HG03025 (cell line): ENCODE data around the gene ZBED3.
"Not testable (repeated sequence)": the region's sequence is repeated elsewhere in the genome, so short reads cannot be mapped to it uniquely, and the experiment has no call there.

Experiments used
- ATAC-seq: cut with Tn5 transposase; IDR thresholded peaks from one replicate; pipeline ENCODE4 v1.9.1; 2021; ENCODE audit warnings: mild to moderate bottlenecking, moderate library complexity; ENCODE audit not compliant: unreplicated experiment, low FRiP score

The ZBED3 gene, protein sequence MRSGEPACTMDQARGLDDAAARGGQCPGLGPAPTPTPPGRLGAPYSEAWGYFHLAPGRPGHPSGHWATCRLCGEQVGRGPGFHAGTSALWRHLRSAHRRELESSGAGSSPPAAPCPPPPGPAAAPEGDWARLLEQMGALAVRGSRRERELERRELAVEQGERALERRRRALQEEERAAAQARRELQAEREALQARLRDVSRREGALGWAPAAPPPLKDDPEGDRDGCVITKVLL

DNA sequence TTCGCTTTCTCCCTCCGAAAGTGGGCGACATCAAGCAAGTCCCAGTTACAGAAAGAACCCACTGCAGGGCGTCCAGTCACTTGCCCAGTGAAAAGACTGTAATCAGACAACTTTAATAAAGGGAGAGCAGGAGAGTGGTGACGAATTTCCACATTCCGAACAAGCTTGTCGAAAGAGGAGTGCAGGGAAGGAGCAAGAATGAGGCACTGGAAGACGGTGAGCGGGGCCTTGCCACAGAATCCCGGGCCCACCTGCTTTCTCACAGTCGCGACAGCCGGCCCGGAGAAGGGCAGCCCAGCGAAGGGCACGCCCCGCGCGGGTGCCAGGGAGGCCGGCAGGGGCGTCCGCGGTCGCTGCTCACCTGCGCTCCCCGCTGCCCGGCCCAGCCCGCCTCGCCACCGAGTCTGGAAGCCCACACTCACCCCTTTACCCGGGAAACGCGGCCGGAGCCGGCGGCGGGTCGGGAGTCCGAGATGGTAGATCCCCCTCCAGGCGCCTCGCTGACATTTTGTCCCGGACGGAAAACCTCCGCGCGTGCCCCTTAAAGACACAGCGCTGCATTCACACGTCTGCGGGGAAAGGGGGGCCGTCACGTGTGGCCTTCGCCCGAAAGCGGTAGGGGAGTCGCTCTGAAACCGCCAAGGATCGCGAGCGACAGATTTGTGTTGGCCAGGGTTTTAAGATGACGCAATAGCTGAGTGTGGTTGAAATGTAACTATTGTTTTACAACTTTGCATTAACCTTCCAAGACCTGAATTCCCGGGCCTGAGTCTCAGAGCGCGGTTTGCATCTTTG lies at the start of gene ZBED3:
Gene ZBED3 (minus strand): TSS at position 597 of the 795 bp plus-strand sequence. CDS start 9,407 bp downstream, outside the sequence.
- ATAC-seq, result peak; percentile 84

DNA sequence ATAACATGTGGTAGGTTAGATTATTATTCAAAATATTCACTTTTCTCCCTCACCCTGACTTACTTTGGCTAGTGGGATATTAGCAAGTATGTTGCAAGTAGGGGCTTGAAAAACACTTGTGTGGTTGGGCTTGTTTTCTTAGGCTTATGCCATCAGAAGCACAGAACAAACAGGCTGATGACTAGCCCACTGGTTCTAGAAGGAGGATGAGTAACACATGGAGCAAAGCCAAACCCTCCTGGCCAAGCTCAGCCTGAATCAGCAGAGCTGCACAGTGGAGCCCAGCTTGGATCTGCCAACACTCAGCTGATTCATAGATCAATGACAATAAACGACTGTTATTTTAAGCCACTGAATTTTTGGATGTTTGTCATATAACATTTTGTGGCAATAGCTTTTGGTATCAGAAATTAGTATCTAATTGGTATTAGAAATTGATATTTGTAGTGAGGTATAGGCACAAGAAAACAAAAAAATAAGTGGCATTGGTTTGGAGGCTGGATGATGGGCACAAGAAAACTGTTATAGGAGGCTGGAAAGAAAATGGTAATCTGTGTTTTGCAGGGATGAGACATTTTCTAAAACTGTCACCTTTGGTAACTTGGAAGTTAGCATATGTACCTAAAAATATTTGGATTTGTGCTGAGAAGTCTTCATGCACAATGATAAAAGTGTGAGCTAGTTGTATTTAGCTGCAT lies 46.1 kb upstream of the ZBED3 start:
- no peak for ATAC-seq

DNA sequence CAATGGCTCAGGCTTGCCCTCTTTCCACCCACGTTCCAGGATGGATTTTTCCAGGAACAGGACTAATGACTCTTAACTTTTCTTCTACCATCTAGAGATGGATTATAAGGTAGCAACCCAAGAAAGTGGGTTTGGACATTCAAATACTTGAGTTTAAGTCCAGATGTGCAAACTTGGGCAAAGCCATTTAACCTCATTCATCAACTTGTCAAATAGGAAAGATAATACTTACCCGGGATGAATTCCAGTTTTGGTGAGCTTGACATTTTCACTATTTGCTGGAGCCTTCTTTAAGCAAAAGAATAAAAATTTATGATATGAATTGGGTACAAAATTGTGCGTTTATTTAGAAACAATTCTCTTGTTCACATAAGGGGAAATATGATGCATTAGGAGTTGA lies 44.3 kb upstream of the ZBED3 start:
- ATAC-seq, result no peak

DNA sequence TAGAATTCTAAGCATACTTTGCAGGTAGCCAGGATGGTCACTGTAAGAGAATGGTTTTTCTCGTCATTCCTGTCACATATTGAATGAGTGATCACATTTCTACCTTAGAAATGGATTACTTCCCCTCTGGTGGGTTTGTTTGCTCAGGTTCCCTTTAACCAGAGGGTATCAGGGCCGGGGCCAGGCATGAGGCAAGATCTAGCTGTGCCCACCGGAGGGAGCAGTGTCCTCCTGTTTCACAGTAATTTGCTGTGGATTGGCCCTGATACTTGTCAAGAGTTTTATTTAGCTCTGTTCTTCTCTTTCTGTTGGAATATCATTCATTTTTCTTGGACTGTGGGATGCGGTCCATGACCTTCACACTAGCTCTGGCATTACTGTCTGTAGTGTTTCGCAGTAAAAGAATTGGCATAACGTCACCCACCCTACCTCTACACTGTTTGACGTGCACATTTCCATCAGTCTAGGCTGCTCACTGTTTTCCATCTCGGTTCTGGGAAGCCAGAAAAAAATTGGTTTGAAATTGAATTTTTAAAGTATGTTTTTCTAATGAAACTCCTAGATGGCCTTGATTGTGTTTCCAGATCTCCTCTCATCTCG lies 42.4 kb upstream of the ZBED3 start:
- ATAC-seq, result no peak

DNA sequence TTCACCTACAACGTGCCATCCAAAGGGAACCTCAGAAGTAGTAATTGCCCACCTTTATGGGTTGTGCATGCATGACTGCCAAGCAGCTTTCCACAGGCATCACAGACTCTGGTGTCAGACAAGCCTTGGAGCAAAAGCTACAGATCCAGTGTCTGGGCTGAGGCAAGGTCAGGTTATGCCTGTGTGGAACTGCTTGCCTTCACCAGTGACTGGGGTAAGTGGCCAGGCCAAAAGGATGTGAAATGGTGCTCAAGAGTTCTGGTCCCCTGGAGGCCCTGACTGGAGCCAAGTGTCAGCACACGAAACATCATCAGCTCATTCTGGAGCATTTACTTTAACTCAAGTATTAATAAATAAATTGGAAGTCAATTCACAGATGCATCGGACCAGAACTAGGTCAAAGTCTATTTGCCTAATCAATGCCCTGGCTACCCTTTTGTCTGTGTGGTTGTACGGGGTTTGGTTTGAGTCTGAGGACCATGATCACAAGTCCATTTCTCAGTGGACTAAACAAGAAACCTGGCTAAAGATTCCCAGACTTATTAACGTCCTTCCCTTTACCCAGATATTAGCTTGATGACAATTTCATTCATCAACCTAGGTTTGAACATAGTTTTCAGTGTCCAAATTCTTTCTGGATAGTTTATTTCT lies 41.5 kb upstream of the ZBED3 start:
- ATAC-seq, result no peak

DNA sequence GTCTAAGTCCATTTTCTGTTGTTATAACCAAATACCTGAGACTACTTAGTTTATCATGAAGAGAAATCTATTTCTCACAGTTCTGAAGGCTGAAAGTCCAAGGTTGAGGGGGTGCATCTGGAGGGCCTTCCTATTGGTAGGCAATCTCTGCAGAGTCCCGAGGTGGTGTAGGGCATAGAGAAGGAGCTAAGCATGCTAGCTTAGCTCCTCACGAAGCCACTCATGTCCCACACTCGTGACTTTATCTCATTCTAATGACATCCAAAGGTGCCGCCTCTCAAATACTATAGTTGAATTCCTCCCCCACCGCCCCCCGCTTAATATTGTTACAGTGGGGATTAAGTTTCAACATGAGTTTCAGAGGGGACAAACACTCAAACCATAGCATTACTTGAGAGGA lies 36.0 kb upstream of the ZBED3 start:
- no peak for ATAC-seq

DNA sequence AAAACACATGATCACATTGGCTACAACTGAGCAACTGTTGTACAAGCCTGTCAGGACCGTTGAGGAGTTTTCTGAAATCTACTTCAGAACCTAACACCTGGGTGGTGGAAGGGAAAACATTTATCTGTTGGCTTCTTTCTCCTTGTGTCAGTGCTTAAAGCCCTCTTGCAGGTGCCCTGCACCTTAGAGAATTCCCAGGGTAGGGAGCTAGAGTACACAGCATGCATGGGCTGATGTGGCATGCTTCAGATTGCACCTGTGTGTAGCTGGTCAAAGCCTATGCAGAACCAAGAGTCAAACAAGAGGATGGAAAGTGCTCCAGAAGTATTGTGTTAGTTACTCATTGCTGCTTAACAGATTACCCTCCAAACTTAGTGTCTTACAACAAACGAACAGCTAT lies 33.6 kb upstream of the ZBED3 start:
- ATAC-seq, result no peak

DNA sequence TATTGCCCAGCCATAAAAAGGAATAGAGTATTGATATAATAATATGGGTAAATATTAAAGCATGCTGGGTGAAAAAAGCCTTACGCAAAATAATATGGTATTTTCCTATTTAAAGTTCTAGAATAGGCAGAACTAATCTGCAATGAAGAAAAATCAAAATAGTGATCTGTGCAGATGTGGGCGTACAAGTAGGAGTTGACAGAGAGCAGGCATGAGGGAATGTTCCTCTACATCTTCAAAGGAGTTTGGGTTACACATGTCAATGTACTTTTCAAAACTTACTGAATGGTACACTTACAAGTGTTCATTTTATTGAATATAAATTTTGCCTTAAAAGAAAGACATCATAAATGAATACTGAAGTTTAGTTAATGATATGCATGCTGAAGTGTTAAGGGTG lies 33.0 kb upstream of the ZBED3 start:
- no peak for ATAC-seq

DNA sequence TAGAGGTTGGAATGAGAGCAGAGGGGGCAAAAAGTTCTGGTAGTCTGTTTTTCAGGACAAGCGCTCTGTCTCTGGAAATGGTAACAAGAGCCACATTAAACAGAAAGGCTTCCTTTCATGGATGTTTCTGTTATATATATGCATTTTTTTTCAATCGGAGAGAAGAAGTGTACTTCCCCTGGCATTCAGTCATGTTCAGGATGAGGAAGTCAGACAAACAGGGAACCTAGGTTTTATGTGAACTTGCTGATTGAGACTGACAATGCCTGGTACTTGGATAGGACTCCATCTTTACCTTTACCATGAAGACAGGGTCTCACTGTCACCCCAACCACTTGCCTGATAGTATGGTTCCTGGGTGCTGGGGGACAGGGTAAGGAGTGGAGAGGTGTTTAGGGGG lies 30.1 kb upstream of the ZBED3 start:
- no peak for ATAC-seq

DNA sequence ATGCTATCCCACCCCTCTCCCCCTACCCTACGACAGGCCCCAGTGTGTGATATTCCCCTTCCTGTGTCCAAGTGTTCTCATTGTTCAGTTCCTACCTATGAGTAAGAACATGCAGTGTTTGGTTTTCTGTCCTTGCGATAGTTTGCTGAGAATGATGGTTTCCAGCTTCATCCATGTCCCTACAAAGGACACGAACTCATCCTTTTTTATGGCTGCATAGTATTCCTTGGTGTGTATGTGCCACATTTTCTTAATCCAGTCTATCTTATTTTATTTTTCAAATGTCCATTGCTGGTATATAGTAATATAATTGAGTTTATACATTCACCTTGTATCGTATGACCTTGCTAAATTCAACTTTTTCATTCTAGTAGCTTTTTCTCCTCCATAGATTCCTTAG lies 19.9 kb upstream of the ZBED3 start:
- not testable (repeated sequence) for ATAC-seq

DNA sequence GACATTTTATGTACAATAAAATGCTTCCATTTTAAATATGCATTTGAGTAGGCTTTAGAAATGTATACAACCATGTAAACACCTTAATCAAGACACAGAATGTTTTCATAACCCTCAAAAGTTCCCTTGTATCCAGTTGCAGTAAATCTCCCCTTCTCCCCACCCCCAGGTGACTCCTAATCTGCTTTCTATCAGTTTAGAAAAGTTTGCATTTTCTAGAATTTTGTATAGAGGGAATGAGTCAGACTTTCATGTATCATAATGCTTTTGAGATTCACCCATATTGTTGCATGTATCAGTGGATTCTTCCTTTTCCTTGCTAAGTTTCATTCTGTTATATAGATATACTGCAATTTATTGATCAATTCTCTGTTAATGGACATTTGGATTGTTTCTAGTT lies 17.7 kb upstream of the ZBED3 start:
- ATAC-seq, result no peak

DNA sequence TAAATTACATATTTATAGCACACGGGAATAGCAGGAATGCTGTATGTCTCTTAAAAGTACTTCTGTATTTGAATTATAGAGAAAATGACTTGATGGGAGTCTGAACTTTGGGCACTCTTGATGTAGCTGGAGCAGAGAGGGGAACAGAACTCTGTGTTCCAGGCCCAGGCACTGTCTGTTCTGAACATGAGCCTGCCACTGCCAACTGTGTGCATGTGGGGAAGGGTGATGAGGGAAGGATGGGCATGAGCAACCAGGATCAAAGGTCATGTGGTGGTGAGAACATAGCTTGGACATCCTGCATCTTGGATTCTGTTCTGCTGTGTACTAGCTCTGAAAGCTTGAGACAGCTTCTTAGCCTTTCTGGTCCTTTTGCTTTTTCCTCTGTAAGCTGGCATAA lies 16.4 kb upstream of the ZBED3 start:
- no peak for ATAC-seq

DNA sequence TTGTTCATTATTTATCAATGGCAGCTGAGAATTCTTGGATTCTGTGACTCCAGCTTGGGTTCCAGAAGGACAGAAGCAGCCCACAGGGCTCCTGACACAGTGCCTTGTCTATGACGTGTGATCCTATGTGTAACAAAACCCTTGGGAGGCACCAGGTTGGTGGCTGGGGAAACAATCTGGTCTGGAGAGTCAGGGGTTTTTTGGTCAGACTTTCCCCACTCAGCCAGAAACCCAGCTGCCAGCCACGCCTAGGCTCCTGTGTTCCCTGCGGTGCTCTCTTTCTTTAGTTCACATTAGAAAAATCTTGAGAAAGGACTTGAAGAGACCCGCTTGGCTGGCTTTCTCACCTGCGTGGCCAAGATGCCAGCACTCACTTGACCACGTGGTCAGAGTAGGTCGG lies 15.5 kb upstream of the ZBED3 start:
- no peak for ATAC-seq

DNA sequence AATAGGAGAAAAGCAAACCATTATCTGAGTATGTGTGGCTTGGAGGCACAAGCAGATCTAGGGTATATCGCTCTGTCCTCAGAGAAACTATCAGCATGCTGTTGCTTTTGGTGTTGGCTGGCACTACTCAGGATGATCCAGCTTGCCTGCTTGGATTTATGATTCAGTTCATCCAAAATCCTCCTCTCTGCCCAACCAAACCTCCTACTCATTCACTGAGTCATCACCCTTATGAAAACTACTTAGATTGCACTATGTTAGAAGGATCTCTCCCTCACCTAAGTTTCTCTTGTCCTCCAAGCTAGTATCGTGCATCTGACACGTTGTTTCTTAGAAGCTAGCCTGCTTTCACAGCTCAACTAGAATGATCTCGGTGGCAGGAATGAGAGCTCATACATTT lies 14.2 kb upstream of the ZBED3 start:
- ATAC-seq, result no peak

DNA sequence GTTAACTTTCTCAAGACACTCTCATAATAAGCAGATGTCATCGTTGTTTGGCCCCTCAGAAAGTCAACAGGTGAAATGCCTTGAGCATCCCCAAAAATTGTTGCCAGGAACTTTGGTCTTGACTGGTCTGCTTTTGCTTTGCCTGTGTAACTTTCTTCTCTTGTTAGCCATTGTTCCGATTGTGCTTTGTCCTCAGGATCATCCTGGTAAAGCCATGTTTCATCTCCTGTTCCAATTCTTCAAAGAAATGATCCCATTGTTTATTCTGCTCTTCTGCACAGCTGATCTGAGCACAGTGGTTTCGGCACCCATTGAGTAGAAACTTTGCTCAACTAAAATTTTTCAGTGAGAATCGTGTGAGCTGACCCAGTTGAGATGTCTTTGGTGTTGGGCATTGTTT lies 8.1 kb upstream of the ZBED3 start:
- no peak for ATAC-seq

DNA sequence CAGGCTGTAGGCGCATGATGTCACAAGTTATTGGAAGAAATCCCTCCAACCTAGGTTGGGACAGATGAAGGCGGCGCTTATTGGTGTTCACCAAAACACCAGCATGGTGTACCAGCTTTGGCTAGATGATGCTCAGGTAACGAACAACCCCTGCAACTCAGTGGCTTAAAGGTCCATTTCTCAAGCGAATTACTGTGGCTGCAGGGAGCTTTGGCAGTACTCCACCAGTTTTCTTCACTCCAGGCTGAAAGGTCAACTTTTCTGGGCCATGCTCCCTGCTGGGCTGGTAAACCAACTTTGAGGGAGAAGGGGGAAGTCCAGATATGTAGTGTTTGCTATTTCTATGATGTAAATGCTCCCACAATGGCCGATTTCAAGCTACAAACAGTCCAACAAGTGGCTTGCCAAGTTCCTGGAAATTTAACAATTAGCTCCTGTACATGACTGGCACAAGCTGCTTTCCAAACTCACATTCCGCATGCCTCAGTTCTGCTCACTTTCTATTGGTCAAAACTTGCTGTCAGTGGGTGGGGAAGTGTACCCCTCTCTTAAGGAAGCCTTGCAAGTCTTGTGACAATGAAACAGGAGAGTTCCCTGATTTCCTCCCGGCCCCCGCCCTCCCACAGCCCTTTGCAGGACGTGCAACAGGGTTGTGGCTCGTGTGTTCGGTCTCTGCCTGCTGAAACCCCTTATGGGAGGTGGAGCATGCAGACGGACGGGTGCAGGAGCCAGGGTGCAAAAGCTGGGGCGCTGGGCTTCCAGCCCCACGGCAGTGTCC lies 588 bp upstream of the ZBED3 start:
- no peak for ATAC-seq

DNA sequence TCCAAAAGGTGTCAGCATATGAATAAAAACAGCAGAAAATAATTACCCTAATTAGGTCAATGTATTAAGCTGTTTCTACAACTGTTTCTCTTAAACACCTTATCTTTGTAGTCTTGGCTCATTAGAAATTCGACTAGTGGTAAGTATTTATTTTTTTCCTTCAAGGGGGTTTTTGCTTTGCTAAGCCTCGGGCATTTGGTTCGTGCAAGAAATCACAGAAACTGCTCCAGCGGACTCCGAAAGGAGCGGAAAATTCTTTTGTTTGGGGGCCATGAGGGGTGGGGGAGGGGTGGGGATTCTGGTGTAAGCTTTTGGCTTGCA lies 757 bp downstream of the ZBED3 start:
- ATAC-seq, result no peak

DNA sequence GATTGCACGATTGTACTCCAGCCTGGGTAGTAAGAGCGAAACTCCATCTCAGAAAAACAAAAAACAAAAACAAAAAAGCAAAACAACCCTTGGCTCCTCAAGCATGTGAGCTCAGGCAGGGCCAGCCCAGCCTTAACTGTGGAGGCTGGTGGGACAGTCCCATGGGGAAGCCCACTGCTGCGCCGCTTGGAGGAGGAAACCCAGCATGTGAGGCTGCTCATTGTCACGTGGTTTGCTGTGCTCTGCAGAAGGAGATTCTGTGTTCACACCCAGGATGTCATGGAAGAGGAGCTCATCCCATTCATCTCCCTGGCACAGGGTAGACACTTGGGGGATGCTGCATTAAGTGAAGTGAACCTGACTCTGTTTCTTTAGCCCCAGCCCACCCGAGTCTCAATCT lies 4.0 kb downstream of the ZBED3 start:
- ATAC-seq, result no peak

DNA sequence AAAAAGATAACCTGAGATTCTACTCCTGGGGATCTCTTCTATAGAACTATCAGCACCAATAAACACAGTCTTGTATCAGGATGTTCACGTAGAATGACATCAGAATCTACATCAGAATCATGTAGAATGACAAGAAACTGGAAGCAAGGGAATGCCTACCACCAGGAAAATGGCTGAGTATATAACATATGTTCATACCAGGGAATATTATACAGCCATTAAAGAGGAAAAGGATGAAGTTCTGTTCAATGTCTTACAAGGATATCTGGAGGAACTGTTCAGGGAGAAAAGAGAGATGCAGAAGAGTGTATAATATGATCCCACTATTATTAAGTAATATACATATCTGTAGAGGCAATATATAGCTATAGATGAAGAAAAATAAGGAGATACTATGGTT lies 4.8 kb downstream of the ZBED3 start:
- ATAC-seq, result no peak

DNA sequence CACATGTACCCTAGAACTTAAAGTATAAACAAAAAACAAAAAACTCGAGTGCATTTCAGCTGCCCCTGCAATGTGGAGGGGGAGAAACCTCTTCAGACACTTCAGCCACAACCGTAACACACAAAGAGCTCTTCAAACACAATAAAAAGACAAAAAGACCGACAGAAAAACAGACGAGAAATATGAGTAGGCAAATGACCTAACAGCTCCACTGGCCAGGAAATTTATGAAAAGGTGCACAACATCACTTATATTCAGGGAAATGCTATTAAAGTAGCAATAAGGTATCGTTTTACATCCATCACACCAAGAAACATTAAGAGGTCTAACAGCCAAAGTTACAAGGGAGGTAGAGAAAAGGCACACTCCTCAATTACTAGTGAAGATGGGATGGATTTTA lies 6.2 kb downstream of the ZBED3 start:
- ATAC-seq, result no peak
